GM19395 (cell line): ENCODE data around the gene CYFIP1.
"Not testable (repeated sequence)": the region's sequence is repeated elsewhere in the genome, so short reads cannot be mapped to it uniquely, and the experiment has no call there.

ENCODE experiments used
- ATAC-seq: cut with Tn5 transposase; IDR thresholded peaks from one replicate; pipeline ENCODE4 v1.9.1; 2021; ENCODE audit warnings: mild to moderate bottlenecking, moderate library complexity; ENCODE audit not compliant: unreplicated experiment

CYFIP1 gene

GRCh38 chr15:22980189-22981050 is at the start of gene CYFIP1:
Gene CYFIP1 (minus strand): TSS chr15:22980368. CDS start chr15:22947285, 33,083 bp downstream.
- ATAC-seq: peak; percentile 54

GRCh38 chr15:23026218-23026617 is 46.0 kb upstream of the CYFIP1 start:
- ATAC-seq: no peak

- ATAC-seq: no peak
Measured at GRCh38 chr15:23022156-23022555, 42.0 kb upstream of the CYFIP1 start.

- ATAC-seq: no peak
Measured at GRCh38 chr15:23014394-23015000, 34.3 kb upstream of the CYFIP1 start.

GRCh38 chr15:23013681-23014080 is 33.5 kb upstream of the CYFIP1 start:
- no peak for ATAC-seq

- not testable (repeated sequence) for ATAC-seq
Measured at GRCh38 chr15:23012616-23013015, 32.4 kb upstream of the CYFIP1 start.

GRCh38 chr15:23003736-23004135 is 23.6 kb upstream of the CYFIP1 start:
- ATAC-seq: no peak

- ATAC-seq: no peak
Measured at GRCh38 chr15:23002920-23003319, 22.8 kb upstream of the CYFIP1 start.

- no peak for ATAC-seq
Measured at GRCh38 chr15:22995795-22996194, 15.6 kb upstream of the CYFIP1 start.

- ATAC-seq: no peak
Measured at GRCh38 chr15:22992024-22992326, 11.8 kb upstream of the CYFIP1 start.

- ATAC-seq: no peak
Measured at GRCh38 chr15:22989576-22990477, 9.7 kb upstream of the CYFIP1 start.

GRCh38 chr15:22988811-22989210 is 8.6 kb upstream of the CYFIP1 start:
- ATAC-seq: no peak

GRCh38 chr15:22981931-22982330 is 1.8 kb upstream of the CYFIP1 start:
- ATAC-seq: not testable (repeated sequence)

- ATAC-seq: no peak
Measured at GRCh38 chr15:22981051-22981840, 1.1 kb upstream of the CYFIP1 start.

GRCh38 chr15:22979238-22980188 is 655 bp downstream of the CYFIP1 start:
- ATAC-seq: peak; percentile 62

- peak; percentile 32 for ATAC-seq
Measured at GRCh38 chr15:22978691-22979237, 1.4 kb downstream of the CYFIP1 start.

GRCh38 chr15:22974745-22975144 is 5.4 kb downstream of the CYFIP1 start:
- ATAC-seq: no peak

GRCh38 chr15:22973987-22974386 is 6.2 kb downstream of the CYFIP1 start:
- no peak for ATAC-seq

- ATAC-seq: no peak
Measured at GRCh38 chr15:22973286-22973685, 6.9 kb downstream of the CYFIP1 start.
